H1 (cell line): ENCODE measurements around the gene CFP. TPM values are rescaled to one million over a fixed set of nuclear protein-coding genes. Genes with fewer than 3 reads are reported as not detected.

Experiments used
- CTCF ChIA-PET: fragments of 300-600 bp; sonication (Branson Sonifier 250); formaldehyde crosslinking; loops from one replicate; lab custom pipeline; 2021; ENCODE audit not compliant: partially characterized antibody; lab: Charles Lee
- POLR2A ChIA-PET: fragments of 300-600 bp; sonication (Branson Sonifier 250); formaldehyde crosslinking; loops from one replicate; lab custom pipeline; 2021; ENCODE audit warnings: inconsistent platforms; ENCODE audit not compliant: partially characterized antibody; lab: Charles Lee
- DNase-seq, 2 experiments: peaks; one replicate each; pipeline versions ENCODE4 v3.0.0 to v3.0.0-alpha.2; 2010 to 2022; ENCODE audit warnings: low spot score in 2 of 2, low read depth in 1 of 2, mixed read lengths in 1 of 2
- FAIRE-seq: peaks from 2 replicates; lab custom pipeline; 2011; peaks lifted over from hg19 to GRCh38; lab: Jason Lieb, UNC
- H2AFZ ChIP-seq: 2 replicates; pipeline ENCODE4 v1.8.1; 2012; ENCODE audit warnings: low read length, inconsistent platforms
- H2AK5ac ChIP-seq: 2 replicates; pipeline ENCODE4 v1.6.1; 2013; ENCODE audit warnings: low read depth, low read length
- H2BK120ac ChIP-seq: replicated peaks from 2 replicates; pipeline ENCODE3; 2013; ENCODE audit warnings: low read depth, low read length, inconsistent platforms
- H2BK12ac ChIP-seq: 2 replicates; pipeline ENCODE4 v1.6.1; 2013; ENCODE audit warnings: low read depth, low read length
- H2BK15ac ChIP-seq: 2 replicates; pipeline ENCODE4 v1.6.1; 2013; ENCODE audit warnings: low read length
- H2BK20ac ChIP-seq: 2 replicates; pipeline ENCODE4 v1.6.1; 2013; ENCODE audit warnings: low read length
- H2BK5ac ChIP-seq: 2 replicates; pipeline ENCODE4 v1.6.1; 2013; ENCODE audit warnings: low read depth, low read length
- H3K14ac ChIP-seq: 2 replicates; pipeline ENCODE4 v1.6.1; 2013; ENCODE audit warnings: inconsistent platforms; ENCODE audit not compliant: insufficient read length
- H3K18ac ChIP-seq: 2 replicates; pipeline ENCODE4 v1.6.1; 2013; ENCODE audit warnings: low read length; ENCODE audit errors: extremely low read depth
- H3K23ac ChIP-seq: 2 replicates; pipeline ENCODE4 v1.6.1; 2013; ENCODE audit warnings: inconsistent platforms; ENCODE audit not compliant: insufficient read length
- H3K23me2 ChIP-seq: 2 replicates; pipeline ENCODE4 v1.6.1; 2013; ENCODE audit warnings: low read depth, low read length
- H3K27ac ChIP-seq: 2 replicates; pipeline ENCODE4 v1.6.1; 2011; ENCODE audit warnings: low read depth, low read length, inconsistent platforms
- H3K27me3 ChIP-seq, 4 experiments: replicated peaks in 1 of 4; 1 replicate in 1 of 4; 2 replicates in 3 of 4; pipeline versions ENCODE4 v1.6.1 to v1.8.1; 2011 to 2013; ENCODE audit warnings: low read length in 3 of 4, mild to moderate bottlenecking in 3 of 4, inconsistent platforms in 2 of 4, mixed read lengths in 2 of 4, moderate library complexity in 1 of 4; ENCODE audit not compliant: control insufficient read depth in 3 of 4, insufficient read depth in 3 of 4; ENCODE audit errors: extremely low read depth in 1 of 4
- H3K36me3 ChIP-seq, 4 experiments: 2 replicates each; pipeline versions ENCODE4 v1.6.1 to v1.8.1; 2011 to 2013; ENCODE audit warnings: mild to moderate bottlenecking in 4 of 4, low read length in 3 of 4, moderate library complexity in 2 of 4, control low read depth in 1 of 4, inconsistent platforms in 1 of 4; ENCODE audit not compliant: insufficient read depth in 4 of 4, control insufficient read depth in 2 of 4
- H3K4ac ChIP-seq: replicated peaks from 2 replicates; pipeline ENCODE3; 2013; ENCODE audit warnings: low read length, low read depth, mixed read lengths, inconsistent platforms; ENCODE audit not compliant: insufficient read length
- H3K4me1 ChIP-seq, 4 experiments: replicated peaks in 1 of 4; 1 replicate in 1 of 4; 2 replicates in 3 of 4; pipeline versions ENCODE4 v1.6.1 to v1.8.1; 2011 to 2013; ENCODE audit warnings: low read length in 3 of 4, inconsistent platforms in 2 of 4, mixed read lengths in 1 of 4; ENCODE audit not compliant: insufficient read depth in 4 of 4, control insufficient read depth in 3 of 4
- H3K4me2 ChIP-seq, 2 experiments: 2 replicates each; pipeline versions ENCODE4 v1.6.1 to v1.8.1; 2011 to 2013; ENCODE audit warnings: low read depth in 2 of 2, low read length in 2 of 2, control low read depth in 1 of 2, inconsistent platforms in 1 of 2, mild to moderate bottlenecking in 1 of 2; ENCODE audit not compliant: insufficient read depth in 1 of 2
- H3K4me3 ChIP-seq, 4 experiments: fragments of 200-600, 300-600 bp in 1 of 4; sonication (generic), shearing (Covaris generic), sonication (Bioruptor Twin) in 1 of 4; 2 replicates each; pipeline versions ENCODE4 v1.5.1 to v1.8.1; 2011 to 2016; ENCODE audit warnings: low read length in 4 of 4, low read depth in 3 of 4, control low read depth in 2 of 4, inconsistent platforms in 2 of 4, mild to moderate bottlenecking in 2 of 4, mixed read lengths in 1 of 4, moderate library complexity in 1 of 4; ENCODE audit not compliant: insufficient read depth in 2 of 4; ENCODE audit errors: extremely low read depth in 1 of 4
- H3K56ac ChIP-seq: replicated peaks from 2 replicates; pipeline ENCODE3; 2013; ENCODE audit warnings: low read depth, mild to moderate bottlenecking, mixed read lengths, low read length, inconsistent platforms; ENCODE audit not compliant: insufficient read length
- H3K79me1 ChIP-seq: 2 replicates; pipeline ENCODE4 v1.6.1; 2013; ENCODE audit warnings: low read depth, low read length, control low read depth
- H3K79me2 ChIP-seq, 2 experiments: 2 replicates each; pipeline versions ENCODE4 v1.6.1 to v1.8.1; 2012 to 2013; ENCODE audit warnings: low read length in 2 of 2, mild to moderate bottlenecking in 2 of 2, inconsistent platforms in 1 of 2; ENCODE audit not compliant: insufficient read depth in 2 of 2, control insufficient read depth in 1 of 2
- H3K9ac ChIP-seq, 4 experiments: replicated peaks in 1 of 4; 1 replicate in 1 of 4; 2 replicates in 3 of 4; pipeline versions ENCODE4 v1.6.1 to v1.8.1; 2011 to 2013; ENCODE audit warnings: low read depth in 3 of 4, low read length in 3 of 4, control low read depth in 2 of 4, mild to moderate bottlenecking in 2 of 4, moderate library complexity in 2 of 4, inconsistent platforms in 1 of 4; ENCODE audit errors: extremely low read depth in 1 of 4
- H3K9me3 ChIP-seq, 2 experiments: 2 replicates each; pipeline versions ENCODE4 v1.6.1 to v1.8.1; 2012 to 2013; ENCODE audit warnings: mild to moderate bottlenecking in 2 of 2, moderate library complexity in 2 of 2, control low read depth in 1 of 2, inconsistent platforms in 1 of 2, low read depth in 1 of 2, low read length in 1 of 2, mixed read lengths in 1 of 2; ENCODE audit not compliant: insufficient read depth in 2 of 2
- H4K20me1 ChIP-seq, 2 experiments: replicated peaks in 1 of 2; 2 replicates each; pipeline versions ENCODE3 to v1.8.1; 2011 to 2013; ENCODE audit warnings: inconsistent platforms in 2 of 2, low read length in 2 of 2, mild to moderate bottlenecking in 1 of 2; ENCODE audit not compliant: insufficient read depth in 2 of 2, control insufficient read depth in 1 of 2
- H4K5ac ChIP-seq: 2 replicates; pipeline ENCODE4 v1.6.1; 2013; ENCODE audit warnings: low read length, low read depth, mixed read lengths, inconsistent platforms; ENCODE audit not compliant: insufficient read length
- H4K8ac ChIP-seq: 2 replicates; pipeline ENCODE4 v1.8.0; 2013; ENCODE audit warnings: mild to moderate bottlenecking, moderate library complexity, low read length, inconsistent platforms; ENCODE audit not compliant: insufficient read depth; ENCODE audit errors: extremely low read depth
- H4K91ac ChIP-seq: replicated peaks from 2 replicates; pipeline ENCODE3; 2013; ENCODE audit warnings: low read length, mixed read lengths, inconsistent platforms; ENCODE audit not compliant: insufficient read length
- CHD2 ChIP-seq: IDR thresholded peaks from 2 replicates; pipeline ENCODE4 v1.6.1; 2012; ENCODE audit warnings: low read length, improper control_type of control experiment
- KDM4A ChIP-seq: IDR thresholded peaks from one replicate; pipeline ENCODE4 v1.7.1; 2012; ENCODE audit warnings: low read depth, mild to moderate bottlenecking, moderate library complexity, low read length, inconsistent platforms; ENCODE audit not compliant: severe bottlenecking
- SRF ChIP-seq: IDR thresholded peaks from 2 replicates; pipeline ENCODE4 v1.6.1; 2011; ENCODE audit warnings: mild to moderate bottlenecking, low read depth, low read length, moderate library complexity
- YY1 ChIP-seq: IDR thresholded peaks from 2 replicates; pipeline ENCODE4 v1.6.1; 2011; ENCODE audit warnings: low read depth, mild to moderate bottlenecking, low read length
- ZNF274 ChIP-seq: IDR thresholded peaks from 2 replicates; pipeline ENCODE4 v1.7.0; 2012; ENCODE audit warnings: low read length, borderline replicate concordance; ENCODE audit errors: extremely low read depth
- WGBS, 2 experiments: shearing (Covaris generic) in 1 of 2; methylation state at CpG; one replicate each; pipeline versions ENCODE4 v1.1.6 to v1.1.7; 2013 to 2015; ENCODE audit warnings: low lambda C conversion rate in 2 of 2, mixed read lengths in 2 of 2, inconsistent platforms in 1 of 2, low coverage in 1 of 2, missing lambda C conversion rate in 1 of 2; ENCODE audit not compliant: insufficient replicate concordance in 2 of 2, insufficient coverage in 1 of 2, insufficient read length in 1 of 2; ENCODE audit errors: extremely low coverage in 1 of 2, missing lambda C conversion rate in 1 of 2; 5-methylcytosine and 5-hydroxymethylcytosine counted together
- polyA plus RNA-seq, 7 experiments: library from polyadenylated mRNA; depleted of rRNA in 3 of 7; stranded (reverse) in 5 of 7; unstranded in 2 of 7; fragments of >200 nt in 5 of 7; fragments of 200-250 nt in 2 of 7; gene quantifications; 1 replicate in 5 of 7; 2 replicates in 1 of 7; 4 replicates in 1 of 7; pipeline versions ENCODE4 v1.2.1 to v1.2.3, GENCODE V29; 2011 to 2013; ENCODE audit warnings: missing spikeins in 2 of 7, mixed read lengths in 2 of 7
- total RNA-seq: library from RNA; stranded (reverse); fragmentation: NEBNext Ultra II Directional; extraction: Animal tissue kit (Norgen Biotek cat#: 25700); gene quantifications from 2 replicates; pipeline ENCODE4 v1.2.1, GENCODE V29; 2021
- TF ChIP-seq, protein P1 (sequence below): IDR thresholded peaks from 2 replicates; pipeline ENCODE4 v1.6.1; 2012; ENCODE audit warnings: inconsistent platforms

Gene CFP
- total and polyA plus RNA-seq, 2 of the 8 experiments (the other 6 are each of a cell fraction or from before 2014, with no cell fraction given) = 0.76 to 2.2 TPM

DNA sequence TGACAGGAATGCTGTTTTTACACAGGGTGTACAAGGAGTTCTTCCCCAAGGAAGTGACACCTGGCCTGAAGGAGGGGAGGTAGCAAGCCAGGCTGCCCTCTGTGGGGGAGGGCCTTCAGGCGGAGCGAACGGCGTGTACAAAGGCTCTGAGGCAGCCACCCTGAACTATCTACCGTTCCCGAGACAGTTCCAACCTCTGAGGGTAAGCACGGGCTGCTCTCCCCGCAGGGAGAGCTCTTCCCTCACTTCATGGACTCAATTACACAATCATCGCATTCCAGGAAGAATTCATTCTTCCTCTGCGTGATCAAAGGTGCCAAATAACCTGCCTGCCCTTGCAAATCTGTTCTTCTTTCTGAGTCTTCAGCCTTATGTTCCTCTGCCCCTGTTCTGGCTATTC, 15.8 kb upstream of the CFP start:
- no peak for DNase-seq
- no peaks in the 10 kb centered on the region; the same call in 1 of the 2 replicates for H3K23me2 ChIP-seq
- H3K18ac ChIP-seq = no peak overlapping the region
- ChIA-PET CTCF (interaction anchor here (0.7 to 3.1 kb wide), 9 partner anchors 11 to 199 kb away, joined by 3 to 15 read pairs (median 4); partner anchors contain the start of gene TIMP1), POLR2A (no interaction called here)
- H2BK12ac ChIP-seq = no peak overlapping the region
- peaks cover 0 to 8% of the 10 kb centered on the region in 2 experiments for H4K20me1 ChIP-seq
- no peak for FAIRE-seq
- no peak overlapping the region for H2BK20ac ChIP-seq
- no peak overlapping the region for H3K4me2 ChIP-seq
- TF ChIP-seq, protein P1, sequence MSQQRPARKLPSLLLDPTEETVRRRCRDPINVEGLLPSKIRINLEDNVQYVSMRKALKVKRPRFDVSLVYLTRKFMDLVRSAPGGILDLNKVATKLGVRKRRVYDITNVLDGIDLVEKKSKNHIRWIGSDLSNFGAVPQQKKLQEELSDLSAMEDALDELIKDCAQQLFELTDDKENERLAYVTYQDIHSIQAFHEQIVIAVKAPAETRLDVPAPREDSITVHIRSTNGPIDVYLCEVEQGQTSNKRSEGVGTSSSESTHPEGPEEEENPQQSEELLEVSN = no peak
- TF ChIP-seq KDM4A (no peak), ZNF274 (no peak), SRF (no peak), YY1 (no peak), CHD2 (no peak)
- peaks cover 0 to 6% (median 0%) of the 10 kb centered on the region in 4 experiments; a peak in 1 of 7 replicates for H3K4me1 ChIP-seq
- H3K9me3 ChIP-seq = peaks cover 5 to 6% of the 10 kb centered on the region in 2 experiments; a peak in 2 of 4 replicates
- no peak overlapping the region for H3K4me3 ChIP-seq
- H3K9ac ChIP-seq = no peak overlapping the region
- no peak overlapping the region for H3K27ac ChIP-seq
- H2AFZ ChIP-seq = no peak overlapping the region
- no peak overlapping the region for H2BK5ac ChIP-seq
- H3K14ac ChIP-seq = no peak overlapping the region
- no peak overlapping the region for H4K5ac ChIP-seq
- no peak overlapping the region for H4K91ac ChIP-seq
- no peak overlapping the region for H3K4ac ChIP-seq
- H3K56ac ChIP-seq = no peak overlapping the region
- H3K23ac ChIP-seq = no peak overlapping the region
- H2AK5ac ChIP-seq = no peak overlapping the region
- WGBS, 2 experiments = 92% methylated on average over 10 of the region's 10 CpGs; no CpG with 5 or more reads in 1 of the 2 experiments
- H4K8ac ChIP-seq = no peak overlapping the region
- H3K79me1 ChIP-seq = no peaks in the 10 kb centered on the region; the same call in 1 of the 2 replicates
- no peaks in the 10 kb centered on the region for H3K27me3 ChIP-seq
- no peak overlapping the region for H2BK120ac ChIP-seq
- peaks cover 4 to 21% of the 10 kb centered on the region in 2 experiments; a peak in 3 of 4 replicates for H3K79me2 ChIP-seq
- H3K36me3 ChIP-seq = peaks cover 2 to 11% (median 7%) of the 10 kb centered on the region in 4 experiments; a peak in 6 of 8 replicates
- H2BK15ac ChIP-seq = no peak overlapping the region
